Amniotic stem cell (primary cell): Measurements from ENCODE around the gene INPP5K.
A peak's percentile ranks its signal among the peaks of the same experiment; 100 is the strongest.

Experiments used
- DNase-seq: peaks from one replicate; lab custom pipeline; 2025; lab: John Stamatoyannopoulos, UW

INPP5K gene

GRCh38 chr17:1485423-1486376 lies 30.7 kb downstream of the INPP5K start:
- DNase-seq, result peak; percentile 14

GRCh38 chr17:1484676-1485422 lies 31.6 kb downstream of the INPP5K start:
- DNase-seq, result peak; percentile 30

GRCh38 chr17:1484060-1484535 lies 32.3 kb downstream of the INPP5K start:
- no peak for DNase-seq

- DNase-seq, result no peak
Observed at GRCh38 chr17:1482680-1483079, 33.7 kb downstream of the INPP5K start.

- no peak for DNase-seq
Observed at GRCh38 chr17:1481736-1482135, 34.7 kb downstream of the INPP5K start.

GRCh38 chr17:1480747-1481465 lies 35.5 kb downstream of the INPP5K start:
- DNase-seq, result no peak

- DNase-seq, result no peak
Observed at GRCh38 chr17:1478418-1478817, 38.0 kb downstream of the INPP5K start.

GRCh38 chr17:1475321-1475854 lies 41.0 kb downstream of the INPP5K start:
- DNase-seq, result no peak

- no peak for DNase-seq
Observed at GRCh38 chr17:1474402-1475189, 41.8 kb downstream of the INPP5K start.

- DNase-seq, result no peak
Observed at GRCh38 chr17:1473841-1474240, 42.6 kb downstream of the INPP5K start.

- no peak for DNase-seq
Observed at GRCh38 chr17:1473170-1473569, 43.2 kb downstream of the INPP5K start.

- DNase-seq, result no peak
Observed at GRCh38 chr17:1471911-1472821, 44.2 kb downstream of the INPP5K start.

- DNase-seq, result no peak
Observed at GRCh38 chr17:1471490-1471889, 44.9 kb downstream of the INPP5K start.

- no peak for DNase-seq
Observed at GRCh38 chr17:1470755-1471462, 45.5 kb downstream of the INPP5K start.

GRCh38 chr17:1470071-1470754 lies 46.2 kb downstream of the INPP5K start:
- no peak for DNase-seq

GRCh38 chr17:1469231-1469852 lies 47.1 kb downstream of the INPP5K start:
- no peak for DNase-seq

- DNase-seq, result no peak
Observed at GRCh38 chr17:1467898-1468492, 48.4 kb downstream of the INPP5K start.

GRCh38 chr17:1467258-1467657 lies 49.2 kb downstream of the INPP5K start:
- no peak for DNase-seq
